HG03025 (cell line): ENCODE results near the gene B4GALNT2.

Experiments
- ATAC-seq: cut with Tn5 transposase; IDR thresholded peaks from one replicate; pipeline ENCODE4 v1.9.1; 2021; ENCODE audit warnings: mild to moderate bottlenecking, moderate library complexity; ENCODE audit not compliant: unreplicated experiment, low FRiP score

B4GALNT2 gene

GRCh38 chr17:49203796-49204195, 71.2 kb downstream of the B4GALNT2 start:
- ATAC-seq, result no peak

GRCh38 chr17:49204516-49204915, 71.9 kb downstream of the B4GALNT2 start:
- ATAC-seq, result no peak

- ATAC-seq, result no peak
Measured at GRCh38 chr17:49209061-49209571, 76.5 kb downstream of the B4GALNT2 start.

- peak; percentile 40 for ATAC-seq
Measured at GRCh38 chr17:49210158-49211029, 77.8 kb downstream of the B4GALNT2 start, which contains the start of the genes ABI3 and GNGT2. TSS of gene ABI3 (plus strand) at chr17:49210707. CDS start at chr17:49210725, 18 bp downstream. TSS of gene GNGT2 (minus strand) at chr17:49210574. CDS start at chr17:49207422, 3,152 bp downstream.

- no peak for ATAC-seq
Measured at GRCh38 chr17:49213399-49213798, 80.8 kb downstream of the B4GALNT2 start.

- no peak for ATAC-seq
Measured at GRCh38 chr17:49213847-49214246, 81.3 kb downstream of the B4GALNT2 start.

- ATAC-seq, result no peak
Measured at GRCh38 chr17:49214676-49215360, 82.2 kb downstream of the B4GALNT2 start.

- no peak for ATAC-seq
Measured at GRCh38 chr17:49216482-49216881, 83.9 kb downstream of the B4GALNT2 start.

- no peak for ATAC-seq
Measured at GRCh38 chr17:49216953-49217650, 84.5 kb downstream of the B4GALNT2 start.

- ATAC-seq, result no peak
Measured at GRCh38 chr17:49217651-49218413, 85.3 kb downstream of the B4GALNT2 start.

- no peak for ATAC-seq
Measured at GRCh38 chr17:49218941-49219913, 86.7 kb downstream of the B4GALNT2 start.

GRCh38 chr17:49219987-49220386, 87.4 kb downstream of the B4GALNT2 start:
- no peak for ATAC-seq

- no peak for ATAC-seq
Measured at GRCh38 chr17:49223168-49223516, 90.6 kb downstream of the B4GALNT2 start.

- no peak for ATAC-seq
Measured at GRCh38 chr17:49223517-49224197, 91.1 kb downstream of the B4GALNT2 start.

- no peak for ATAC-seq
Measured at GRCh38 chr17:49224198-49224996, 91.8 kb downstream of the B4GALNT2 start.

- ATAC-seq, result no peak
Measured at GRCh38 chr17:49224997-49225337, 92.4 kb downstream of the B4GALNT2 start.

GRCh38 chr17:49225554-49226236, 93.1 kb downstream of the B4GALNT2 start:
- no peak for ATAC-seq
